RPMI8226 (cell line): ENCODE data around the gene VEGFD.

Experiments
- DNase-seq: peaks from one replicate; pipeline ENCODE4 v3.0.0-alpha.2; 2015

Gene VEGFD

GRCh38 chrX:15299941-15300851, 84.0 kb downstream of the VEGFD start:
- DNase-seq, result peak; percentile 23

DNA sequence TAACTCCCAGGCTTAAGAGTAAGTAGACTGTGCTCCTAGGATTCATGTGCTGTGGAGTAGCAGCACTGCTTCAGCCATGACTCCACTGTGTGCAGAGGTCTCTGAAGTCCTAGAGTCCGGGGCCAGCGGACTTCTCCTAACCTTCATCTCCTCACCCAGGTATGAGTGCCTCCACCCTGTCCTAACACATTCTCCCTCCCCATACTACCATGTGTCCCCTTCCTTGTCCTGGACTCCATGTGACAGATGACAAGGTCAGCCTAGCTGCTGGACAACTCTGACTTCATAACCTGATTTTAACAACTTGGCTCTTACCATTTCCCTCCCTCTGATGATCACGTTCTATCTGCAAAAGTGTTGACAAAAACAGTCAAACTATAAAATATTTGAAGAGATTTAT, 85.4 kb downstream of the VEGFD start:
- no peak for DNase-seq

GRCh38 chrX:15298201-15298600, 86.0 kb downstream of the VEGFD start:
- no peak for DNase-seq
